Activated naive CD8-positive, alpha-beta T cell treated with anti-CD3 and anti-CD28 coated beads, Interleukin-2, amount 10 ng/mL, durations not matched to agents 7 days and 5 days (primary cell): ENCODE results near the gene HPCAL1. TPM values are rescaled to one million over a fixed set of nuclear protein-coding genes. Genes with fewer than 3 reads are reported as not detected.
A peak's percentile ranks its signal among the peaks of the same experiment; 100 is the strongest.
"Not testable (repeated sequence)": the region's sequence is repeated elsewhere in the genome, so short reads cannot be mapped to it uniquely, and the experiment has no call there.

ENCODE experiments used
- ATAC-seq: fragments of 150-1000 bp; cut with Tn5 transposase; one replicate; pipeline ENCODE4 v1.10.0; 2021; ENCODE audit warnings: low read depth, moderate library complexity
- POLR2A ChIA-PET: fragments of 350-600 bp; sonication (Branson Sonifier 250); formaldehyde crosslinking; loops from one replicate; lab custom pipeline; 2021; ENCODE audit warnings: antibody characterized with exemption; lab: Charles Lee
- DNase-seq: peaks from one replicate; pipeline ENCODE4 v3.0.0; 2021
- H3K27ac Mint-ChIP-seq: one replicate; pipeline ENCODE4 v1.8.0; 2022; ENCODE audit warnings: mild to moderate bottlenecking, mixed read lengths
- H3K27me3 Mint-ChIP-seq: one replicate; pipeline ENCODE4 v1.8.0; 2022; ENCODE audit warnings: mild to moderate bottlenecking, moderate library complexity, mixed read lengths
- H3K36me3 Mint-ChIP-seq: one replicate; pipeline ENCODE4 v1.8.0; 2021; ENCODE audit warnings: mild to moderate bottlenecking, mixed read lengths
- H3K4me1 Mint-ChIP-seq: one replicate; pipeline ENCODE4 v1.8.0; 2021; ENCODE audit warnings: mixed read lengths
- H3K4me3 Mint-ChIP-seq: one replicate; pipeline ENCODE4 v1.8.0; 2022; ENCODE audit warnings: mild to moderate bottlenecking, moderate library complexity, mixed read lengths
- H3K9me3 Mint-ChIP-seq: one replicate; pipeline ENCODE4 v1.8.0; 2021; ENCODE audit warnings: mixed read lengths
- total RNA-seq, 2 experiments: library from RNA; stranded (reverse); gene quantifications; one replicate each; pipeline ENCODE4 v1.2.3, GENCODE V29; 2021

Gene HPCAL1
- total RNA-seq, 2 experiments from 2014 or later, result 75.8 to 77.1 TPM

DNA sequence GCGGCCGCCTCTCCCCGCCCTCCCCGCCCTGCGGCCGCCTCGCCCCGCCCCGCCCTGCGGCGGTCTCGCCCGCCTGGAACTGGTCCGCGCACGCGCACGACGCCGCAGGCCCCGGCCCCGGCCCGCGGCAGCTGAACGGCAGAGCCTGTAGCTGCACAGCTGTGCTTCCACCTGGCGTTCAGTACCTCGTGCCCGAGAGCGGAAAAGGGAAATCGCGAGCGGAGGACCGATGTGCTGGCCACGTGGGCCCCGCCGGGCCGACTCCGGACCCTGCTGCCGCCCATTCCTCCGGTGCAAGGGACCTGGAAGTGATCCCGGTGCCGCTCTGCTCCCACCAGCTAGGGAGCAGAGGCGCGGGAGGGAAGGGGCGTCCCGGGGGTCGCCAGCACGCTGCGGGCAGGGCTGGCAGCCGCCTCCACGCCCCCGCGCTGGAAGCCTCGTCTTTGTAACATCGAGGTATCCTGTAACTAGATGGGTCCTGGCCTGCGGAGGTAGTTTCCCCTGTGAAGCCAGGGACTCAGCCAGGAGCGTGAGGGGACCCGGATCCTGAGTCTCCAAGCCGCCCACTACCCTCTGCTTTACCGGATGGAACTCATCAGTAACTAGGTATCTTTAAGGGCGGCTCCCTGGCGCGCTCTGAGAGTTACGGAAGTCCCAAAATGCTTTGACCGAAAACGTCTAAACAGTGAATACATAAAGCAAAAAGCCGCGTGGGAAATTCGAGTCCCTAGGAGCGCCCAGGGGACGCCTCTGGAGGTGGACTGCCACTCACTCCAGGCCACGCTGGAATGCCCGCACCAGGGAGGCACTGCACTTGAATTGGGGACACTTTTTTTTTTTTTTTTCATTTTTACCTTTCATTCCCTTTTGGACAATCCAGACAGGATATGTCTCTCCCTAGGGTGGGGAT, 146.1 kb downstream of the HPCAL1 start:
- no peaks in the 10 kb centered on the region for H3K9me3 Mint-ChIP-seq
- POLR2A ChIA-PET, result interaction anchor here (1.0 to 2.1 kb wide), 12 partner anchors 12 to 330 kb away, joined by 3 to 11 read pairs (median 4); partner anchors contain the start of gene NOL10
- H3K4me3 Mint-ChIP-seq, result peak overlapping the region; percentile 84
- H3K27ac Mint-ChIP-seq, result peak overlapping the region; percentile 89
- ATAC-seq (peak; percentile 76), DNase-seq (peak; percentile 97)
- H3K36me3 Mint-ChIP-seq, result peaks cover 12% of the 10 kb centered on the region
- H3K27me3 Mint-ChIP-seq, result no peaks in the 10 kb centered on the region
- H3K4me1 Mint-ChIP-seq, result peaks cover 33% of the 10 kb centered on the region

GRCh38 chr2:10449486-10449831, 146.8 kb downstream of the HPCAL1 start:
- Mint-ChIP-seq H3K27ac (peak overlapping the region; percentile 89), H3K36me3 (peaks cover 7% of the 10 kb centered on the region), H3K4me3 (peak overlapping the region; percentile 84), H3K9me3 (no peaks in the 10 kb centered on the region), H3K27me3 (no peaks in the 10 kb centered on the region), H3K4me1 (peaks cover 30% of the 10 kb centered on the region)
- ATAC-seq (no peak), DNase-seq (no peak)
- POLR2A ChIA-PET, result interaction anchor here (1.3 to 1.5 kb wide), 2 partner anchors 44 to 151 kb away, joined by 3 to 4 read pairs; no protein-coding TSS in a partner anchor

- Mint-ChIP-seq H3K4me3 (peak overlapping the region; percentile 84), H3K27ac (peak overlapping the region; percentile 89), H3K36me3 (peaks cover 4% of the 10 kb centered on the region), H3K4me1 (peaks cover 24% of the 10 kb centered on the region), H3K27me3 (no peaks in the 10 kb centered on the region), H3K9me3 (no peaks in the 10 kb centered on the region)
- POLR2A ChIA-PET, result interaction anchor here (1.3 kb wide), 1 partner anchor 152 kb away, joined by 3 read pairs; no protein-coding TSS in a partner anchor
- no peak for ATAC-seq
- no peak for DNase-seq
Observed at GRCh38 chr2:10449838-10450691, 147.4 kb downstream of the HPCAL1 start.

- POLR2A ChIA-PET, result interaction anchor here (0.7 kb wide), 1 partner anchor 15 kb away, joined by 4 read pairs; no protein-coding TSS in a partner anchor
- H3K36me3 Mint-ChIP-seq, result peaks cover 4% of the 10 kb centered on the region
- DNase-seq (no peak), ATAC-seq (no peak)
- H3K4me3 Mint-ChIP-seq, result no peak overlapping the region
- no peak overlapping the region for H3K27ac Mint-ChIP-seq
- peaks cover 17% of the 10 kb centered on the region for H3K4me1 Mint-ChIP-seq
- no peaks in the 10 kb centered on the region for H3K9me3 Mint-ChIP-seq
- H3K27me3 Mint-ChIP-seq, result no peaks in the 10 kb centered on the region
Observed at GRCh38 chr2:10451819-10452218, 149.1 kb downstream of the HPCAL1 start.

DNA sequence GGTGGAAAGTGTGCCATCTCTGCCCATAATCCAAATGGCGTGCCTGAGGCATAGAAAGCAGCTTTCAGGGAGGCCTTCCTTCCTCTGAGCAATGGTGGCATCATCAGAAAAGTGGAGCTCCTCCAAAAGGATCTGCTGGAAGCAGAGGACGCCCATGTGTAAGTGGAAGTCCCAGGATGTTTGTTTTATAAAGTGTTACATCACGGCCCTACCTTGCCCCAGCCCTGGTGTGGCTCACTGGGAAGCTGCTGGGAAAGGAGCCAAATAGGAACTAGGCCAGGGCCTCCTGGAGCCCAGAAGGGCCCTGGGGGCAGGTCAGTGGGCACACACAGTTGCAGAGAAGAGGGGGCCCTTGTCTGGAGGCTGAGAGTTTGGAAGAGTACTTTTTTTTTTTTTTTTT, 149.6 kb downstream of the HPCAL1 start:
- ATAC-seq (no peak), DNase-seq (no peak)
- peaks cover 3% of the 10 kb centered on the region for H3K36me3 Mint-ChIP-seq
- no peaks in the 10 kb centered on the region for H3K27me3 Mint-ChIP-seq
- no peak overlapping the region for H3K27ac Mint-ChIP-seq
- H3K9me3 Mint-ChIP-seq, result no peaks in the 10 kb centered on the region
- POLR2A ChIA-PET, result interaction anchor here (0.7 kb wide), 2 partner anchors 14 to 90 kb away, joined by 3 to 4 read pairs; no protein-coding TSS in a partner anchor
- H3K4me3 Mint-ChIP-seq, result no peak overlapping the region
- peaks cover 13% of the 10 kb centered on the region for H3K4me1 Mint-ChIP-seq

- peaks cover under 1% of the 10 kb centered on the region for H3K27me3 Mint-ChIP-seq
- POLR2A ChIA-PET, result interaction anchor here (0.7 kb wide), 1 partner anchor 91 kb away, joined by 3 read pairs; no protein-coding TSS in a partner anchor
- no peaks in the 10 kb centered on the region for H3K9me3 Mint-ChIP-seq
- peaks cover 1% of the 10 kb centered on the region for H3K36me3 Mint-ChIP-seq
- H3K4me1 Mint-ChIP-seq, result peaks cover 12% of the 10 kb centered on the region
- H3K4me3 Mint-ChIP-seq, result no peak overlapping the region
- peak overlapping the region; percentile 40 for H3K27ac Mint-ChIP-seq
- ATAC-seq (no peak), DNase-seq (no peak)
Observed at GRCh38 chr2:10452956-10453904, 150.5 kb downstream of the HPCAL1 start.

DNA sequence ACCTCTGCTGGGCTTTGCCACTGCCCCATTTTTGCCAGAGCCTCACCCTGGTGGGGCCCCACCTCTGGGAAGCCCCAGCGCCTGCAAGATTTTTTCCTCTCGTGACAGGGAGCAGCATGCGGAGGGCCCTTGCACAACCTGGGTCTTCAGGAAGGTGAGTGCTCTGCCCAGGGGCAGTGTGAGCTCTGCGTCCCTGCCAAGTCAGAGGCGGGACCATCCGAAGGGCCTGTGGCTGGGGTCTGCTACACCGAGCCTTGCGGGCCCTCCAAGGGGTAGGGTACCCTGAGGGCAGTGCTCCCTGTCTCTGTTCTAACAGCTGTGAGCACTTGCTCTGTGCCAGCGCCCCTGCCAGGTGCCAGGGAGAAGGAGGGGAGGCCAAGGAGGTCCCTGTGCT, 151.2 kb downstream of the HPCAL1 start:
- Mint-ChIP-seq H3K4me1 (peaks cover 12% of the 10 kb centered on the region), H3K36me3 (peaks cover 1% of the 10 kb centered on the region), H3K27ac (no peak overlapping the region), H3K4me3 (no peak overlapping the region), H3K9me3 (no peaks in the 10 kb centered on the region), H3K27me3 (peaks cover 4% of the 10 kb centered on the region)
- no peak for DNase-seq
- ATAC-seq, result no peak
- POLR2A ChIA-PET, result no interaction called here

GRCh38 chr2:10454505-10454904, 151.8 kb downstream of the HPCAL1 start:
- Mint-ChIP-seq H3K27me3 (peaks cover 7% of the 10 kb centered on the region), H3K36me3 (peaks cover 1% of the 10 kb centered on the region), H3K9me3 (no peaks in the 10 kb centered on the region), H3K27ac (no peak overlapping the region), H3K4me1 (peaks cover 7% of the 10 kb centered on the region), H3K4me3 (no peak overlapping the region)
- DNase-seq (no peak), ATAC-seq (no peak)
- POLR2A ChIA-PET, result no interaction called here

DNA sequence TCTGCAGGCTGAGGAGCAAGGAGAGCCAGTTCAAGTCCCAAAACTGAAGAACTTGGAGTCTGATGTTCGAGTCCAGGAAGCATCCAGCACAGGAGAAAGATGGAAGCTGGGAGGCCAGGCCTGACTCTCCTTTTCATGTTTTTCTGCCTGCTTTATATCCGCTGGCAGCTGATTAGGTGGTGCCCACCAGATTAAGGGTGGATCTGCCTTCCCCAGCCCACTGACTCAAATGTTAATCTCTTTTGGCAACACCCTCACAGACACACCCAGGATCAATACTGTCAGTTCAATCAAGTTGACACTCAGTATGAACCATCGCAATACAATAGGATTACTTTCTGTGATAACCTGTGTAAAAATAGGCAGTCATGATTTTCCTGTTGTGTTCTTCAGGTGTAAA, 154.5 kb downstream of the HPCAL1 start:
- DNase-seq, H3K27ac Mint-ChIP-seq, H3K9me3 Mint-ChIP-seq, H3K4me1 Mint-ChIP-seq, H3K4me3 Mint-ChIP-seq, ATAC-seq, POLR2A ChIA-PET, H3K36me3 Mint-ChIP-seq: not testable (repeated sequence)
- H3K27me3 Mint-ChIP-seq, result peaks cover 20% of the 10 kb centered on the region

- Mint-ChIP-seq H3K36me3 (peaks cover 1% of the 10 kb centered on the region), H3K4me3 (no peak overlapping the region), H3K4me1 (peaks cover 3% of the 10 kb centered on the region), H3K27ac (no peak overlapping the region), H3K9me3 (no peaks in the 10 kb centered on the region), H3K27me3 (peaks cover 20% of the 10 kb centered on the region)
- POLR2A ChIA-PET, result interaction anchor here (1.2 kb wide), 1 partner anchor 325 kb away, joined by 5 read pairs; no protein-coding TSS in a partner anchor
- no peak for ATAC-seq
- no peak for DNase-seq
Observed at GRCh38 chr2:10457846-10458598, 155.3 kb downstream of the HPCAL1 start.

GRCh38 chr2:10460366-10460796, 157.7 kb downstream of the HPCAL1 start:
- Mint-ChIP-seq H3K27me3 (peaks cover 20% of the 10 kb centered on the region), H3K9me3 (no peaks in the 10 kb centered on the region), H3K4me1 (no peaks in the 10 kb centered on the region), H3K27ac (no peak overlapping the region), H3K4me3 (no peak overlapping the region), H3K36me3 (no peaks in the 10 kb centered on the region)
- ATAC-seq (no peak), DNase-seq (no peak)
- POLR2A ChIA-PET, result no interaction called here
